Neural progenitor cell (in vitro differentiated cells): ENCODE results near the gene STAC. TPM values are rescaled to one million over a fixed set of nuclear protein-coding genes. Genes with fewer than 3 reads are reported as not detected.

Experiments
- DNase-seq: peaks from one replicate; pipeline ENCODE4 v3.0.0-alpha.2; 2016; ENCODE audit warnings: low spot score
- H2AFZ ChIP-seq: fragments of 200-600 bp; sonication (generic); replicated peaks from 2 replicates; pipeline ENCODE4 v1.6.1; 2016; ENCODE audit warnings: antibody characterized with exemption
- H3F3A ChIP-seq: fragments of 200-600 bp; sonication (generic); 2 replicates; pipeline ENCODE4 v1.6.1; 2016; ENCODE audit warnings: antibody characterized with exemption, low read depth
- H3K27ac ChIP-seq: fragments of 200-600 bp; sonication (generic); 2 replicates; pipeline ENCODE4 v1.5.1; 2016; ENCODE audit warnings: mild to moderate bottlenecking
- H3K27me3 ChIP-seq: fragments of 200-600 bp; sonication (generic); 2 replicates; pipeline ENCODE4 v1.6.1; 2016; ENCODE audit warnings: mild to moderate bottlenecking, moderate library complexity
- H3K36me3 ChIP-seq: fragments of 200-600 bp; sonication (generic); 2 replicates; pipeline ENCODE4 v1.5.1; 2016
- H3K4me1 ChIP-seq: fragments of 200-600 bp; sonication (generic); 2 replicates; pipeline ENCODE4 v1.6.1; 2016; ENCODE audit warnings: mixed run types
- H3K4me2 ChIP-seq: fragments of 200-600 bp; sonication (generic); 2 replicates; pipeline ENCODE4 v1.6.1; 2016
- H3K4me3 ChIP-seq: fragments of 200-600 bp; sonication (generic); 2 replicates; pipeline ENCODE4 v1.5.1; 2016
- H3K79me2 ChIP-seq: fragments of 200-600 bp; sonication (generic); 2 replicates; pipeline ENCODE4 v1.6.1; 2016; ENCODE audit warnings: low read depth
- H3K9ac ChIP-seq: fragments of 200-600 bp; sonication (generic); 2 replicates; pipeline ENCODE4 v1.6.1; 2016
- H3K9me3 ChIP-seq: fragments of 200-600 bp; sonication (generic); 2 replicates; pipeline ENCODE4 v1.5.1; 2016; ENCODE audit warnings: low read depth
- H4K20me1 ChIP-seq: fragments of 200-600 bp; sonication (generic); 2 replicates; pipeline ENCODE4 v1.6.1; 2016; ENCODE audit warnings: low read depth
- H3K27ac Mint-ChIP-seq: 3 replicates; pipeline ENCODE4 v1.8.0; 2021; ENCODE audit warnings: mixed read lengths
- H3K27me3 Mint-ChIP-seq: 2 replicates; pipeline ENCODE4 v1.8.0; 2022; ENCODE audit warnings: low read depth, mild to moderate bottlenecking, inconsistent platforms, moderate library complexity, mixed read lengths; ENCODE audit not compliant: insufficient read depth
- H3K36me3 Mint-ChIP-seq: 3 replicates; pipeline ENCODE4 v1.8.0; 2021; ENCODE audit warnings: mixed read lengths
- H3K4me1 Mint-ChIP-seq: 3 replicates; pipeline ENCODE4 v1.8.0; 2021; ENCODE audit warnings: mixed read lengths
- H3K4me3 Mint-ChIP-seq: 3 replicates; pipeline ENCODE4 v1.8.0; 2021; ENCODE audit warnings: mild to moderate bottlenecking, moderate library complexity, mixed read lengths
- H3K9me3 Mint-ChIP-seq: 3 replicates; pipeline ENCODE4 v1.8.0; 2020; ENCODE audit warnings: mixed read lengths
- CTCF ChIP-seq: fragments of 200-600 bp; sonication (generic); IDR thresholded peaks from 2 replicates; pipeline ENCODE4 v1.5.1; 2017; ENCODE audit warnings: antibody characterized with exemption, mild to moderate bottlenecking
- EZH2 ChIP-seq: fragments of 200-600 bp; sonication (generic); IDR thresholded peaks from 2 replicates; pipeline ENCODE4 v1.6.1; 2017; ENCODE audit warnings: antibody characterized with exemption, mild to moderate bottlenecking, moderate library complexity
- EZH2phosphoT487 ChIP-seq: fragments of 200-600 bp; sonication (generic); IDR thresholded peaks from 2 replicates; pipeline ENCODE4 v1.6.1; 2017; ENCODE audit warnings: antibody characterized with exemption
- total RNA-seq: library from RNA; depleted of rRNA; stranded (reverse); fragments of >200 nt; gene quantifications from 2 replicates; pipeline ENCODE4 v1.2.3, GENCODE V29; 2015; ENCODE audit warnings: low replicate concordance

Gene STAC
- total RNA-seq, 1 donor from 2014 or later: 6.5 TPM

- DNase-seq: no peak
- Histone ChIP-seq H3K27ac (no peak overlapping the region), H3K9me3 (no peaks in the 10 kb centered on the region), H3K4me2 (no peak overlapping the region), H3K4me3 (no peak overlapping the region), H3K36me3 (no peaks in the 10 kb centered on the region), H3K27me3 (no peaks in the 10 kb centered on the region), H2AFZ (no peak overlapping the region), H4K20me1 (no peaks in the 10 kb centered on the region), H3K9ac (no peak overlapping the region), H3F3A (no peaks in the 10 kb centered on the region), H3K79me2 (no peaks in the 10 kb centered on the region), H3K4me1 (no peaks in the 10 kb centered on the region)
- TF ChIP-seq EZH2 (no peak), CTCF (no peak), EZH2phosphoT487 (no peak)
- Mint-ChIP-seq H3K27me3 (no peaks in the 10 kb centered on the region), H3K27ac (no peak overlapping the region), H3K4me1 (peaks cover 4% of the 10 kb centered on the region), H3K9me3 (no peaks in the 10 kb centered on the region), H3K4me3 (no peak overlapping the region), H3K36me3 (no peaks in the 10 kb centered on the region)
Measured at GRCh38 chr3:36489101-36489500, 108.8 kb downstream of the STAC start.

- Histone ChIP-seq H3F3A (no peaks in the 10 kb centered on the region), H3K27ac (no peak overlapping the region), H3K36me3 (no peaks in the 10 kb centered on the region), H2AFZ (no peak overlapping the region), H3K4me3 (no peak overlapping the region), H3K27me3 (no peaks in the 10 kb centered on the region), H3K4me1 (no peaks in the 10 kb centered on the region), H3K9me3 (no peaks in the 10 kb centered on the region), H3K9ac (no peak overlapping the region), H4K20me1 (no peaks in the 10 kb centered on the region), H3K4me2 (no peak overlapping the region), H3K79me2 (no peaks in the 10 kb centered on the region)
- TF ChIP-seq EZH2: no peak
- no peak for TF ChIP-seq CTCF
- TF ChIP-seq EZH2phosphoT487: no peak
- Mint-ChIP-seq H3K27ac (no peak overlapping the region), H3K4me1 (peaks cover 4% of the 10 kb centered on the region), H3K9me3 (no peaks in the 10 kb centered on the region), H3K4me3 (no peak overlapping the region), H3K36me3 (no peaks in the 10 kb centered on the region), H3K27me3 (no peaks in the 10 kb centered on the region)
- DNase-seq: no peak
Measured at GRCh38 chr3:36489679-36490425, 109.5 kb downstream of the STAC start.

GRCh38 chr3:36493051-36493450 lies 112.7 kb downstream of the STAC start:
- no peak for DNase-seq
- H3K9me3 ChIP-seq: no peaks in the 10 kb centered on the region
- H3K79me2 ChIP-seq: no peaks in the 10 kb centered on the region
- H3K27ac ChIP-seq: no peak overlapping the region
- H3K36me3 ChIP-seq: no peaks in the 10 kb centered on the region
- Mint-ChIP-seq H3K9me3 (no peaks in the 10 kb centered on the region), H3K36me3 (no peaks in the 10 kb centered on the region), H3K4me1 (no peaks in the 10 kb centered on the region), H3K27ac (no peak overlapping the region), H3K27me3 (no peaks in the 10 kb centered on the region), H3K4me3 (no peak overlapping the region)
- TF ChIP-seq EZH2: no peak
- no peak for TF ChIP-seq CTCF
- TF ChIP-seq EZH2phosphoT487: no peak
- no peaks in the 10 kb centered on the region for H3F3A ChIP-seq
- no peaks in the 10 kb centered on the region for H3K27me3 ChIP-seq
- H2AFZ ChIP-seq: no peak overlapping the region
- no peak overlapping the region for H3K9ac ChIP-seq
- no peaks in the 10 kb centered on the region for H3K4me1 ChIP-seq
- H3K4me3 ChIP-seq: no peak overlapping the region
- H3K4me2 ChIP-seq: no peak overlapping the region
- H4K20me1 ChIP-seq: no peaks in the 10 kb centered on the region
